A673 (cell line): ENCODE results near the gene TOMM34. TPM values are rescaled to one million over a fixed set of nuclear protein-coding genes. Genes with fewer than 3 reads are reported as not detected.
A peak's percentile ranks its signal among the peaks of the same experiment; 100 is the strongest.

Experiments
- BruUV-seq: library from RNA; stranded (reverse); fragments of 400-500 nt; replicated peaks from 2 replicates; lab custom pipeline; 2021; lab: Mats Ljungman, UMichigan
- CTCF ChIA-PET: fragments of 300-600 bp; sonication (Branson Sonifier 250); formaldehyde crosslinking; loops from one replicate; lab custom pipeline; 2022; ENCODE audit warnings: antibody characterized with exemption; lab: Charles Lee
- POLR2A ChIA-PET: fragments of 300-600 bp; sonication (Branson Sonifier 250); formaldehyde crosslinking; loops from one replicate; lab custom pipeline; 2022; ENCODE audit warnings: antibody characterized with exemption; ENCODE audit not compliant: low non-redundant PET; lab: Charles Lee
- DNase-seq: peaks from one replicate; pipeline ENCODE4 v3.0.0-alpha.2; 2015; ENCODE audit warnings: low spot score
- H3K27ac ChIP-seq: fragments of 200-600 bp; sonication (generic); 2 replicates; pipeline ENCODE4 v1.5.1; 2016; ENCODE audit warnings: mixed run types, low read depth, mild to moderate bottlenecking, mixed read lengths, antibody characterized with exemption, low read length; ENCODE audit not compliant: poor library complexity, severe bottlenecking
- H3K27me3 ChIP-seq: fragments of 200-600 bp; sonication (generic); replicated peaks from 2 replicates; pipeline ENCODE4 v1.6.1; 2017; ENCODE audit warnings: mixed run types, low read depth, mild to moderate bottlenecking, mixed read lengths, antibody characterized with exemption, low read length; ENCODE audit not compliant: insufficient read depth, poor library complexity
- H3K36me3 ChIP-seq: fragments of 200-600 bp; sonication (generic); 2 replicates; pipeline ENCODE4 v1.6.1; 2016; ENCODE audit warnings: mixed run types, mild to moderate bottlenecking, mixed read lengths, antibody characterized with exemption, low read length; ENCODE audit not compliant: insufficient read depth, poor library complexity, severe bottlenecking
- H3K4me1 ChIP-seq: fragments of 200-600 bp; sonication (generic); 2 replicates; pipeline ENCODE4 v1.6.1; 2017; ENCODE audit warnings: mixed run types, mild to moderate bottlenecking, mixed read lengths, antibody characterized with exemption, low read length; ENCODE audit not compliant: insufficient read depth, poor library complexity, severe bottlenecking
- H3K4me3 ChIP-seq: fragments of 200-600 bp; sonication (generic); 2 replicates; pipeline ENCODE4 v1.5.1; 2016; ENCODE audit warnings: low read depth, mixed run types, mild to moderate bottlenecking, mixed read lengths, low read length; ENCODE audit not compliant: poor library complexity, severe bottlenecking
- H3K9me3 ChIP-seq: fragments of 200-600 bp; sonication (generic); 2 replicates; pipeline ENCODE4 v1.6.1; 2016; ENCODE audit warnings: mixed run types, low read depth, mild to moderate bottlenecking, mixed read lengths, antibody characterized with exemption, low read length; ENCODE audit not compliant: poor library complexity, severe bottlenecking
- CTCF ChIP-seq: fragments of 300-800, 200-600 bp; sonication (generic); conservative IDR thresholded peaks from 2 replicates; pipeline ENCODE4 v1.5.1; 2017; ENCODE audit warnings: low read depth, mild to moderate bottlenecking, antibody characterized with exemption, low read length, moderate library complexity, mixed read lengths
- EZH2 ChIP-seq: fragments of 200-600 bp; sonication (generic); IDR thresholded peaks from 2 replicates; pipeline ENCODE4 v1.6.1; 2017; ENCODE audit warnings: borderline replicate concordance, low read depth, mild to moderate bottlenecking, mixed read lengths, antibody characterized with exemption, low read length; ENCODE audit not compliant: poor library complexity, severe bottlenecking
- intact Hi-C: fragments of 100-400 bp; cut with micrococcal nuclease; formaldehyde crosslinking; loops from one replicate; pipeline ENCODE4 v1.10.0; 2022; ENCODE audit not compliant: unreplicated experiment
- total RNA-seq: library from RNA; stranded (reverse); gene quantifications from 2 replicates; pipeline ENCODE4 v1.2.3, GENCODE V29; 2021

TOMM34 gene
- total RNA-seq, 1 experiment from 2014 or later = 53.5 TPM

GRCh38 chr20:44973053-44973452, 12.9 kb upstream of the TOMM34 start:
- Histone ChIP-seq H3K27me3 (no peaks in the 10 kb centered on the region), H3K9me3 (no peaks in the 10 kb centered on the region), H3K36me3 (peaks cover 28% of the 10 kb centered on the region), H3K4me3 (no peak overlapping the region), H3K4me1 (peaks cover 28% of the 10 kb centered on the region), H3K27ac (peak overlapping the region; percentile 29)
- BruUV-seq = no TSS peak
- intact Hi-C loops = no loop called here
- DNase-seq = peak; percentile 76
- TF ChIP-seq CTCF (no peak), EZH2 (no peak)
- ChIA-PET POLR2A (no interaction called here), CTCF (no interaction called here)

- no peaks in the 10 kb centered on the region for H3K27me3 ChIP-seq
- DNase-seq = no peak
- ChIA-PET POLR2A (no interaction called here), CTCF (no interaction called here)
- no peak overlapping the region for H3K4me3 ChIP-seq
- intact Hi-C loops = no loop called here
- no peak for TF ChIP-seq CTCF
- no peak for TF ChIP-seq EZH2
- peaks cover 18% of the 10 kb centered on the region for H3K36me3 ChIP-seq
- no peaks in the 10 kb centered on the region for H3K9me3 ChIP-seq
- H3K27ac ChIP-seq = no peak overlapping the region
- BruUV-seq = no TSS peak
- peaks cover 35% of the 10 kb centered on the region for H3K4me1 ChIP-seq
These were observed 10.1 kb upstream of the TOMM34 start for GRCh38 chr20:44970243-44970757.

- DNase-seq = no peak
- TF ChIP-seq CTCF (no peak), EZH2 (no peak)
- intact Hi-C loops = no loop called here
- CTCF ChIA-PET = no interaction called here
- no TSS peak for BruUV-seq
- POLR2A ChIA-PET = no interaction called here
- Histone ChIP-seq H3K27ac (no peak overlapping the region), H3K4me1 (peaks cover 35% of the 10 kb centered on the region), H3K27me3 (no peaks in the 10 kb centered on the region), H3K36me3 (peaks cover 10% of the 10 kb centered on the region), H3K9me3 (no peaks in the 10 kb centered on the region), H3K4me3 (no peak overlapping the region)
These were observed 9.2 kb upstream of the TOMM34 start for GRCh38 chr20:44969300-44969894.
